Heart left ventricle (tissue), 16 donors: Measurements from ENCODE around the gene KLHL6. TPM values are rescaled to one million over a fixed set of nuclear protein-coding genes. Genes with fewer than 3 reads are reported as not detected.
"Not testable (repeated sequence)": the region's sequence is repeated elsewhere in the genome, so short reads cannot be mapped to it uniquely, and the experiment has no call there.

ENCODE experiments used
- ATAC-seq, 4 donors: fragments of 200-7000 bp; cut with Tn5 transposase; one replicate each; pipeline ENCODE4 v1.9.1; 2020 to 2022; ENCODE audit warnings: moderate library complexity in 4 of 4, mild to moderate bottlenecking in 3 of 4, moderate number of reproducible peaks in 1 of 4
- DNase-seq, 5 donors: peaks; one replicate each; pipeline ENCODE4 v3.0.0-alpha.2; 2020
- H3K27ac ChIP-seq, 12 donors: fragments of 200-600 bp; sonication (generic) in 4 of 12; one replicate each; pipeline versions ENCODE4 v1.5.0 to v1.8.0; 2016 to 2022; ENCODE audit warnings: mild to moderate bottlenecking in 2 of 12
- H3K27me3 ChIP-seq, 9 donors: fragments of 200-600 bp; sonication (generic) in 2 of 9; one replicate each; pipeline versions ENCODE4 v1.5.1 to v1.8.0; 2016 to 2022; ENCODE audit warnings: mild to moderate bottlenecking in 3 of 9
- H3K36me3 ChIP-seq, 9 donors: fragments of 200-600 bp; sonication (generic) in 2 of 9; one replicate each; pipeline versions ENCODE4 v1.5.0 to v1.8.0; 2018 to 2022; ENCODE audit warnings: mild to moderate bottlenecking in 2 of 9
- H3K4me1 ChIP-seq, 12 donors: fragments of 200-600 bp; sonication (generic) in 4 of 12; one replicate each; pipeline versions ENCODE4 v1.5.0 to v1.8.0; 2016 to 2022; ENCODE audit warnings: mild to moderate bottlenecking in 3 of 12
- H3K4me3 ChIP-seq, 12 donors: fragments of 200-600 bp; sonication (generic) in 4 of 12; one replicate each; pipeline versions ENCODE4 v1.5.0 to v1.8.0; 2017 to 2022; ENCODE audit warnings: mild to moderate bottlenecking in 9 of 12, moderate library complexity in 4 of 12
- H3K9me3 ChIP-seq, 12 donors: fragments of 200-600 bp; sonication (generic) in 4 of 12; one replicate each; pipeline versions ENCODE4 v1.5.0 to v1.8.0; 2016 to 2022; ENCODE audit warnings: mild to moderate bottlenecking in 1 of 12
- CTCF ChIP-seq, 12 donors: fragments of 200-600 bp; sonication (generic) in 4 of 12; IDR thresholded peaks; one replicate each; pipeline versions ENCODE4 v1.5.0 to v1.8.0; 2018 to 2022; ENCODE audit warnings: antibody characterized with exemption in 12 of 12, mild to moderate bottlenecking in 5 of 12
- POLR2A ChIP-seq, 2 donors: fragments of 450-650 bp; IDR thresholded peaks; one replicate each; pipeline ENCODE4 v1.6.1; 2017; ENCODE audit warnings: antibody characterized with exemption in 2 of 2, mild to moderate bottlenecking in 2 of 2, moderate library complexity in 2 of 2
- WGBS, 4 donors: extraction: QIAGEN DNeasy Blood & Tissue Kit in 2 of 4; methylation state at CpG; one replicate each; pipeline versions ENCODE4 v1.1.5 to v1.1.7; 2013 to 2018; 5-methylcytosine and 5-hydroxymethylcytosine counted together
- intact Hi-C, 10 donors: fragments of 100-400 bp; cut with DNase I; formaldehyde crosslinking; loops; one replicate each; pipeline versions ENCODE4 v1.11.1 to v1.14.2; 2022
- polyA plus RNA-seq, 2 donors: library from polyadenylated mRNA; stranded (reverse); fragments of 200-250 nt; gene quantifications; one replicate each; pipeline ENCODE4 v1.2.3, GENCODE V29; 2013
- total RNA-seq, 9 donors: library from RNA; depleted of rRNA in 2 of 9; stranded (reverse); fragments of >200 nt in 2 of 9; fragmentation: NEBNext Ultra II Directional in 3 of 9; extraction: Animal tissue kit (Norgen Biotek cat#: 25700) in 3 of 9; gene quantifications; one replicate each; pipeline versions ENCODE4 v1.1.0 to v1.2.4, GENCODE V29; 2016 to 2023
- donor health status: ischemic (EF 13 %, LVEDD 7.1; RV severe dilation, severe dysfunction).
- donor health status: healthy with polysubstance abuse.
- donor health status: DM: no; HTN: yes; CAD: no.
- donor health status: DM: no; HTN: no; CAD: no.
- donor health status: ischemic (EF 25% LVEDD 6.9; RV normal size, moderate dysfunction).
- donor health status: ischemic (EF 25% LVEDD 5.7; RV mildly dilated, moderate dysfunction).
- donor health status: healthy.
- donor health status: DM: yes; HTN: yes; CAD: no.
- donor health status: ischemic (EF 35%, LVEDD 5.7; RV mildly dilated, moderate dysfunction).
- donor health status: nonischemic (EF 11% LVEDD 7.7; RV severe dilation, severe dysfunction).
- donor health status: DM: yes; HTN: yes; CAD: no.
- donor health status: PGD.
- donor health status: ischemic (EF 29% LVEDD 5.4; RV normal size, mild dysfunction).
- donor health status: nonischemic (EF 23%, LVEDD 6.1; RV moderate dilation, normal function).

The KLHL6 gene
- total and polyA plus RNA-seq, 11 donors, result 0.46 to 8.1 (median 0.83) TPM

GRCh38 chr3:183529717-183530116, 25.8 kb downstream of the KLHL6 start:
- WGBS, 4 donors, result 83 to 88% (median 85%) methylated on average over 7 of the region's 7 CpGs
- Histone ChIP-seq H3K4me1 (peaks cover 0 to 52% (median 2%) of the 10 kb centered on the region in 12 donors), H3K36me3 (peaks cover 0 to 6% (median 0%) of the 10 kb centered on the region in 9 donors), H3K4me3 (no peak overlapping the region), H3K27me3 (no peaks in the 10 kb centered on the region), H3K27ac (peak overlapping the region in 7 of 12 donors; percentile 30 to 75 (median 65)), H3K9me3 (peaks cover 0 to 6% (median 0%) of the 10 kb centered on the region in 12 donors)
- no peak for ATAC-seq
- intact Hi-C loops, result no loop called here
- DNase-seq, result no peak
- no peak for TF ChIP-seq CTCF (IDR thresholded peaks at IDR 0.05)
- no peak for TF ChIP-seq POLR2A (IDR thresholded peaks at IDR 0.05)

GRCh38 chr3:183529185-183529584, 26.3 kb downstream of the KLHL6 start:
- no peak for ATAC-seq
- H3K4me3 ChIP-seq, result no peak overlapping the region

GRCh38 chr3:183528758-183529157, 26.7 kb downstream of the KLHL6 start:
- intact Hi-C loops, ATAC-seq, H3K4me3 ChIP-seq, DNase-seq, H3K9me3 ChIP-seq, H3K27me3 ChIP-seq, H3K36me3 ChIP-seq, H3K27ac ChIP-seq: not testable (repeated sequence)
- WGBS, 4 donors, result 97 to 98% (median 98%) methylated on average over 6 of the region's 6 CpGs
- peaks cover 0 to 48% (median 2%) of the 10 kb centered on the region in 12 donors for H3K4me1 ChIP-seq

More at GRCh38 chr3:183529185-183529584, 26.3 kb downstream of the KLHL6 start:
- Histone ChIP-seq H3K9me3 (peaks cover 0 to 6% (median 0%) of the 10 kb centered on the region in 12 donors), H3K36me3 (peaks cover 0 to 6% (median 0%) of the 10 kb centered on the region in 9 donors), H3K27ac (peak overlapping the region in 1 of 12 donors; percentile 69), H3K4me1 (peaks cover 0 to 52% (median 2%) of the 10 kb centered on the region in 12 donors), H3K27me3 (no peaks in the 10 kb centered on the region)
- 90 to 97% (median 93%) methylated on average over 1 of the region's 1 CpG for WGBS, 4 donors
- DNase-seq, result no peak
- intact Hi-C loops, result no loop called here
- no peak for TF ChIP-seq CTCF (IDR thresholded peaks at IDR 0.05)
- no peak for TF ChIP-seq POLR2A (IDR thresholded peaks at IDR 0.05)

- 94 to 98% (median 95%) methylated on average over 12 of the region's 12 CpGs for WGBS, 4 donors
- H3K36me3 ChIP-seq, result peaks cover 0 to 6% (median 0%) of the 10 kb centered on the region in 9 donors
- DNase-seq, result no peak
- no peak overlapping the region for H3K4me3 ChIP-seq
- H3K27me3 ChIP-seq, result no peaks in the 10 kb centered on the region
- peaks cover 0 to 6% (median 0%) of the 10 kb centered on the region in 12 donors for H3K9me3 ChIP-seq
- TF ChIP-seq CTCF (IDR thresholded peaks at IDR 0.05), result no peak
- H3K4me1 ChIP-seq, result peaks cover 0 to 38% (median 2%) of the 10 kb centered on the region in 12 donors
- no peak for ATAC-seq
- H3K27ac ChIP-seq, result peak overlapping the region in 1 of 12 donors; percentile 49
- intact Hi-C loops, result no loop called here
These were observed 27.8 kb downstream of the KLHL6 start for GRCh38 chr3:183527428-183528379.
